ENCODE measurements around the gene KIF19. TPM values are rescaled to one million over a fixed set of nuclear protein-coding genes. Genes with fewer than 3 reads are reported as not detected.

The KIF19 gene
- total RNA-seq, 1 experiment from 2014 or later, result 0.11 TPM

DNA sequence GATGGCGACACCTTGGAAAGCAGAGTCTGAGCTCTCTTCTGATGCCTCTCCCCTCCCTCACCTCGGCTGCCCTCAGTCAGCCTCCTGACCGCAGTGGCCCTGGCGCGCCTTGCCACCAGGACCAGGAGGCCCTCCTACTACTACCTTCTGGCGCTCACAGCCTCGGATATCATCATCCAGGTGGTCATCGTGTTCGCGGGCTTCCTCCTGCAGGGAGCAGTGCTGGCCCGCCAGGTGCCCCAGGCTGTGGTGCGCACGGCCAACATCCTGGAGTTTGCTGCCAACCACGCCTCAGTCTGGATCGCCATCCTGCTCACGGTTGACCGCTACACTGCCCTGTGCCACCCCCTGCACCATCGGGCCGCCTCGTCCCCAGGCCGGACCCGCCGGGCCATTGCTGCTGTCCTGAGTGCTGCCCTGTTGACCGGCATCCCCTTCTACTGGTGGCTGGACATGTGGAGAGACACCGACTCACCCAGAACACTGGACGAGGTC lies 45.7 kb downstream of the KIF19 start:
- in situ Hi-C loops (cut with HindIII; ENCODE audit: low pct_unique_long_range_greater_than_20kb, low sequenced_read_pairs), result no loop called here

DNA sequence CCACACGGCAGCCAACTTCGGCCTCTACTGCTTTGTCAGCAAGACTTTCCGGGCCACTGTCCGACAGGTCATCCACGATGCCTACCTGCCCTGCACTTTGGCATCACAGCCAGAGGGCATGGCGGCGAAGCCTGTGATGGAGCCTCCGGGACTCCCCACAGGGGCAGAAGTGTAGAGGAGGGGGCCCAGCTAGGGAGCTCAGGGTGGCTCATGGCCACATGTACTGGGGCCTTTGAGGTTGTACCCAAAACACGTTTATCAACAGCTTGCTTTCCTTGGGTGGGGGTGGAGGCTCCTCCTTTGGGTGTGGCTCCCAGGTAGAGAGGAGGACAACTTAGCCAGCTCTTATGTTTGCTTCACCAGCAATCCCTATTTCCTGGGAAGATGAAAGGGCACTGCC lies 46.4 kb downstream of the KIF19 start:
- DNase-seq (ENCODE audit: low read depth, low spot score), result no peak
- in situ Hi-C loops (cut with HindIII; ENCODE audit: low pct_unique_long_range_greater_than_20kb, low sequenced_read_pairs), result no loop called here

More for the DNA sequence above, 45.7 kb downstream of the KIF19 start:
- no peak for DNase-seq (ENCODE audit: low read depth, low spot score)

DNA sequence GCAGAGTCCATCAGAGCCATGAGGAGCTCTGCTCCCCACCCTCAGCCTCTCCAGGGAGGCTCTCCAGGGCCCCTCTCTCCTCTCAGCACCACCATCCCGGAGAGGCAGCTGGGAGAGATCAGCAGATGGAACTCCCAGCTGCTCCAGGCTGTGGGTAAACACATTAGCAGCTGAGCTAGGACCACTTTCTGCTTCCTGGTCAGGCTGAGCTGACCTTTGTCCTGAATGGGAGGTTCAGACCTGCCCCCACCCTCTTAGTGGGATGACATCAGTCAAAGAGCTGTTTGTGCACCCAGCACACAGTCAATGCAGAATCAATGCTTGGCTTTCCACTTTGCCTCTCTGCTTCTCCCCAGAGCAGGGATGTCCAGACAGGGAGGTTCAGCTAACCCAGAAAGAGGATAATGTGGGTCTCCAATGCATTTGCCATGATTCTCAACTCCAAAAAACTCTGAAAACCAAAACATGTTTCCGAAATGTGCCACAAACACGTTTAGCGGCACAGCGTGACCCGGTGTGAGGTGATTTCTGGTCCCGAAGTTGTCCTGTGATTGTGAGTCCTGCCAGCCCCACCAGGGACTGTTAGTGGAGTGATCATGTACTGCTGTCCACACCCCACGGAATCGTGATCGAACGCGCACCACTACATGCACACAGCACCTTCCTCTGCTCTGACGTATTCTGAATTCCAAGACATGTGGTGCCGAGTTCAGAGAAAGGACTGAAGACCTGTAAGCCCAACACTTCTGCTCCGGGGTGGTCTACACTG lies 48.0 kb downstream of the KIF19 start:
- in situ Hi-C loops (cut with HindIII; ENCODE audit: low pct_unique_long_range_greater_than_20kb, low sequenced_read_pairs), result no loop called here
- no peak for DNase-seq (ENCODE audit: low read depth, low spot score)

DNA sequence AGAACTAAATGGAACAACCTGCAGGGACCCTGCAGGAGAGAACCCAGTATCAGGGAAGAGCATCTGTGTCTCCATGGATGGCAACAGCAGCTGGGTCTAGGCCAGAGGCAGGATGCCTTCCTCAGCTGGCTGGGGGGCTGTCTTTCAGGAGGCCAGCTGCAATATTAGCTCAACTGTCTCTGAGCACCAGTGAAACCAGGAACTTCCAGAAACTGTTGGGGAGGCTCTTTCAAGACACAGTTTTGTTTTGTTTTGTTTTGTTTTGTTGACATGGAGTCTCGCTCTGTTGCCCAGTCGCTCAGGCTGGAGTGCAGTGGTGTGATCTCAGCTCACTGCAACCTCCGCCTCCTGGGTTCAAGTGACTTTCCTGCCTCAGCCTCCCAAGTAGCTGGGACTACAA lies 48.8 kb downstream of the KIF19 start:
- no peak for DNase-seq (ENCODE audit: low read depth, low spot score)
- in situ Hi-C loops (cut with HindIII; ENCODE audit: low pct_unique_long_range_greater_than_20kb, low sequenced_read_pairs), result no loop called here

DNA sequence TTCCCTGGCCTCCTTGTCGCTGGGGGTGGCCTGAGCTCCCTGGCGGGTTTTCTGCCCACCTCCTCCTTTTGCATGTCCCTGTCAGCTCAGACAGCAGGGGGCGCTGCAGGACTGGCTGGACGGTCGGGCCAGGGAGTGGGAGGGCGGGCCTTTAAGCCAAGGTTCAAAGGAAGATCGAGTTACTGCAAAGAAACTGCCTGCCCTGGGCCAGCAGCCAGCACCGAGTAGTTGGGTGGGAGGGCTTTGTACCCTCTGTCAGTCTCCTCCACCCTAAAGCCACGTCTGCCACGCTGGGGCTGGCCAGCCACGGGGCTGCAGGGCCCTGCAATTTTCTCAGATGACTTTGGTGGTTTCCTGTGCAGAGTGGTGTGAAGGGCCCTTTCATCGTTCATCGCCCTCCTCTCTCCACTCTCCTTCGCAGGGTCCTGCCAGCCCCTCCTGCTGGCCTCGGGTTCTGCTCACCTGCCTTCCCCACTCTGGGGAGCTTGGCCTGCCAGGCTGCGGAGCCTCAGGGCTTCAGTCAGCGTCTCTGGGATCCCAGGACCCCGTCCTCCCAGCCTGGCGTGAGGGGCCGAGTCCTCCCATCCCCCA lies 53.6 kb downstream of the KIF19 start:
- DNase-seq (ENCODE audit: low read depth, low spot score), result peak; percentile 92
- in situ Hi-C loops (cut with HindIII; ENCODE audit: low pct_unique_long_range_greater_than_20kb, low sequenced_read_pairs), result no loop called here

DNA sequence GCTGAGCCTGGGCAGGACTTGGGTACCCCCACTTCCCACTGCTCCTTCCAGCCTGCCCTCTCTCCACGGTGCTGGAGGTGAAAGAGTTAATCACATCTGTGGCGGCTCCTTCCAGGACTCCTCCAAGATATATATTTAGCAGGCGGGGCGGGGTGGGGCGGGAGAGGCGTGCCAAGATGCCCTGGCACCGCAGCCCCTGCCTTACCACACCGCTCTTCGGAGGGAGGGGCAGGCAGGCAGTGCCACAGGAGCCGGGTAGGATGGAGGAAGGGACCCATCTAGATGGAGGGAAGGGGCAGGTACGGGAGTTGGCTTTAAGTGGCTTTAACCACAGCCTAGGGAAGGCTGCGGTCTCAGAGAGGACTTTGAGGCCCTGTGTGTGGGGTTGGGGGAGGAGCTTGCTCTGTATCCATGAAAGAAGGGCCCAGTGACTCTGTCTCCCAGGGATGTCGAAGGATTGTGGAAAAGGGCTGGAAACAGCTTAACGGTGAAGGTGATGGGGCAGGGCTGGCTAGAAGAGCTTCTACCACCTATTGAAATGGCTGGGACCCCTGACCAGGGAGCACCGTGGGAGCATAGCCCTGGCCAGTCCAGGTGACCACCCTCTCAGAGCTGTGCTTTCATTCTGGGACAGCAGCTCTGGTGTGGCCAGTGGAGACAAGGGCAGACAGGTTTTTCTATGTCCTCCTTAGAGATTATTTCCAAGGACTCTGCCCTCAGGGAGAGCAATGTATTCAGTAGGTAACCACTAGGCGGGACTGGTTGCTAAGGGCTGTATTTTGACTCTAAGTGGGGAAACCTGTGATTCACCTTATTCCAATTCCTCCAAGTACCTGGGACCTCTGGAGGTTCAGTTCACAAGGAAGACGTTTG lies 54.3 kb downstream of the KIF19 start:
- no peak for DNase-seq (ENCODE audit: low read depth, low spot score)
- in situ Hi-C loops (cut with HindIII; ENCODE audit: low pct_unique_long_range_greater_than_20kb, low sequenced_read_pairs), result no loop called here

DNA sequence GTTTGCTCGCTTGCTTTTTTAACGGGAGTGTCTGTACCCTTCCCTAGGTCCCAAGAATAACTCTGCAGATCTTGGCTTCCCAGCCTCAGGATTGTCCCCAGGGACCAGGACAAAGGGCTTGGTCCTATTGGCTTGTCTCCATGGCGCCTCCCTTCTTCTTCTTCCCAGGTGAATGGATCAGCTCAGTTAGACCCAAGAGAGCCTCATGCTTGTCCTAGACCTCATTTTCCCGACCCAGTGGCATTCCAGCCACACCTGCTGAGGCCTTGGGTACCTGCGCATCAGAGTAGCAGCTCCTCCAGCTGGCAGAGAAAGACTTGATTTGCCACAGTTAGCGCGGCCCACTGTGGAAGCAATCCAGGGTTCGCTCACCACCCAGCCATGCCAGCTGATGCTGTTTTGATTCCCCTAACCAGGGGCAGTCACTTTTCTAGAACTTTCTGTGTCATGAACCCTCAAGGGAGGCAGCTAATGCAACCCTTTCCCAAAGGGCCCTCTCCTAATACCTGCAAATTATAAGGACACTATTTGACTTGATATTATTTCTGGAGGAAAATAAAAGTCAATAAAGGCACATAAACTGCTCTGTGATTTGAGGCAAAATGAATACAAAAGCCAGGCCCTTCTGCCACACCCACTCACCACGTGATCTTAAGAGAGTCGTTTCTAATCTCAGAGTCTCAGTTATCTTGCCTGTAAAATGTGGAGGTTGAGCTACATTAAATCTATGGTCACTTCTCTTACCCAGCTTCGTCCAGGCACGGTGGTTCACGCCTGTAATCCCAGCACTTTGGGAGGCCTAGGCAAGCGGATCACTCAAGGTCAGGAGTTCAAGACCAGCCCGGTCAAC lies 55.2 kb downstream of the KIF19 start:
- in situ Hi-C loops (cut with HindIII; ENCODE audit: low pct_unique_long_range_greater_than_20kb, low sequenced_read_pairs), result no loop called here
- no peak for DNase-seq (ENCODE audit: low read depth, low spot score)

DNA sequence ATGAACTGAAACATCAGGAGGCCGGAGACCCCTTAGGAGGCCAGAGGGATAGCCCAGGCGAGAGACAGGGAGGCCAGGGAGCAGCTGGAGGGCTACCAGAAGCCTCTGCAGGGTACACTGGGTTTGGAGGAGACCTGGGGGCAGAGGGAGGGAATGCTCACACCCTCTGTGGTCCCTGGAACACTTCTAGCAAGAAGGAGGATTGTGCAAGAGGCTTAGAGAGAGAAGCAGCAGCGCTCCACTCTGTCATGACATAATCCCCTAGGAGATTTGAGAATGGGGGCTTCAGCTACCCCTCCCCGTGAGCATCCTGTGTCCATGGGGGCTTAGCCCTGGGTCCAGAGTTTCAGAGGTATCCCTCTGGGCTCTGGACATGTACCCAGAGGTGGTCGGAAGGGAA lies 57.1 kb downstream of the KIF19 start:
- no peak for DNase-seq (ENCODE audit: low read depth, low spot score)
- in situ Hi-C loops (cut with HindIII; ENCODE audit: low pct_unique_long_range_greater_than_20kb, low sequenced_read_pairs), result no loop called here

DNA sequence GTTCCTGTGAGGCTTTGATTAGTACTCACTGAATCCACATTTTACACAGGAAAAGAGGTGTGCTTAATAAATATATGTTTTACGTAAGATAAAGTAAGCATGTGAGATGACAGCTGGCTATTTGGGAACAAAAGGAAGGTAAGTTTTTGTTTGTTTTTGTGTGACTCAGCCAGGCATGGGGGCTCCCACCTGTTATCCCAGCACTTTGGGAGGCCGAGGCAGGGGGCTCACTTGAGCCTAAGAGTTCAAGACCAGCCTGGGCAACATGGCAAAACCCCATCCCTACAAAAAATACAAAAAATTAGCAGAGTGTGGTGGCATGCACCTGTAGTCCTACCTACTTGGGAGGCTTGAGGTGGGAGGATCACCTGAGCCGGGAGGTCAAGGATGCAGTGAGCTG lies 59.2 kb downstream of the KIF19 start:
- in situ Hi-C loops (cut with HindIII; ENCODE audit: low pct_unique_long_range_greater_than_20kb, low sequenced_read_pairs), result no loop called here
- DNase-seq (ENCODE audit: low read depth, low spot score), result no peak

DNA sequence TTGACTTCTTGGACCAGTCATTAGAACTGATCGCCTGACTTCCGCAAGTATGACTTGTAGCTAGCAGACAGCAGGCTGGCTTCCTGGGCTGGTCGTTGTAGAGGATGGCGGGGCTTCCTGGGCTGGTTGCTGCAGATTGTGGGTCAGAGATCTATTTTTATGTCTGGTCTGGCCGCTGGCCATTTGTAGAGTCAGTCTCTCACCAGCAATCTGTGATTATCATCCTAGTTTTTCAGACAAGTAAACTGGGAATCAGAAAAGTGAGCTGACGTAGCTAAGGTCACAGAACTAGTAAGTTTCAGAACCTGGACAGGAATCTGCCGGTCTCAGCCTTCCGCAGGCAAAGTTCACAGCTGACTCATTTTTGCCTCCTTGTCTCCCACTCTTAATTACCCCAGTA lies 60.4 kb downstream of the KIF19 start:
- in situ Hi-C loops (cut with HindIII; ENCODE audit: low pct_unique_long_range_greater_than_20kb, low sequenced_read_pairs), result no loop called here
- no peak for DNase-seq (ENCODE audit: low read depth, low spot score)

DNA sequence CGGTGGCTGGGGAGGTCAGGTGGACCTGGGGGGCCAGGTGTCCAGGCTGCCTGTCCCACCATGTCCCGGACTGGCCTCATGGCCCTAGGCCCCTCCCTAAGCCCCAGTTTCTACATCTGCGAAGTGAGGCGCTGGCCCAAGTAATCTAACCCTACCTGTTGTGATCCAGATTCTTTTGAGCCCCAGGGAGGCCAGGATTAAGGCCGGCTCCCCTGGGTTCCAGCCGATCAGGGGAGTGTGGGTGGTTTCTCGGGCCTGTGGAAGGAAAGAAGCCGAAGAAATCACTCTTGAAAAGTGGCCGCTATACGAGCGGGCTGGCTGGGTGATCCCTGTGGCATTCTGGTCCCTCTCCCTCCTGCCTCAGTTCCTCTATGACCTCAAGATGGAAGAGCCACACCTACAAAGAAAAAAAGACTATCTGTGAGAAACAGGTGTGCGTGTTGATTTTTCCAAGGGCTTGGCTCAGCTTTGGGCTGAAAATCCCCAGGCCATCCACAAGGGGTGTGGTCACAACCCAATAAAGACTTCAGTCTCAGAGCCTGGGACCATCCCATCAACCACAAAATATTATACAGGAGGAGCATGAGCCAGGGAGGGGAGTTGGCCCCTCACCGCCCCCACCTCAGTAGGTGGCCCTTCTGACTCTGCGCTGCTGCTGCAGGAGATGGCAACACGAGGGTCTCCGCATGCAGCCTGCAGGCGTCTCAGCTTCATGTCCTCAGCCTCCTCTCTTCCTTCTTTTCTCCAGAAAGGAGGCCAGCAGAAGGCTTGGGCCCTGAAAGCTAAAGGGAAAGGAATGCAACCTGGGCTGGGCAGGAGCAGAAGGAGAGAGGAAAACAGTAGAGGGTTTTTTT lies 61.6 kb downstream of the KIF19 start:
- in situ Hi-C loops (cut with HindIII; ENCODE audit: low pct_unique_long_range_greater_than_20kb, low sequenced_read_pairs), result no loop called here

DNA sequence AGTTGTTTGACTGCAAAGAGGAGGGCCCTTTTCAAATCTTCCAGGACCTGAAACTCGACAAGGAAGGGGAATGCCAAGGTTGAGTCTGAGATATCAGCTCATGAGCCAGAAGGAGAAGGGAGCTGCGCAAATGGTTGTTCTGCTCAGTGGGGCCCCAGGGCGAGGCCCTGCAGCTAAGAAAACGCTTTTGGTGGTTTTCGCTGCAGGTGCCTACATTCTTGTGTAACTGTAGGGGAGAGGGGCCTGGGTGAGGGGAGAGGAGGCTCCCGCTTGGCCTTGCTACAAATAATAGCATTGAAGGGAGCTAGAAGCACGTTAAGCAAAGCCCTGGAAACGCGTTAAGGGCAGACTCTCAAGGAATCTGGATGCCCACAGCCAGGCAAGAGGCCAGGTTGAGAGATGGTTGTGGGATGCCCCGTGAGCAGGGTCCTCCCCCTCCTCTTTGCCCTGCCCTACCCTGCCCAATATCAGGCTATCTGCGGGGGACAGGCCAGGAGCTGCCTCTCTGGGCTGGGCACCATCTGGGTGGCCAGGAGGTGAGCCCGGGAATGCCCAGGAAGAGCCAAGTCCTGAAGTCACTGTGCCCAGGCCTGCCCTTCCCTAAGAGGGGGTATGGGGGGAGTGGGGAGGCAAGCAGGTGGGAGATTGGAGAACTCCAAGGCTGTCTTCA lies 63.2 kb downstream of the KIF19 start:
- in situ Hi-C loops (cut with HindIII; ENCODE audit: low pct_unique_long_range_greater_than_20kb, low sequenced_read_pairs), result no loop called here
- no peak for DNase-seq (ENCODE audit: low read depth, low spot score)

More for the DNA sequence above, 61.6 kb downstream of the KIF19 start:
- no peak for DNase-seq (ENCODE audit: low read depth, low spot score)

DNA sequence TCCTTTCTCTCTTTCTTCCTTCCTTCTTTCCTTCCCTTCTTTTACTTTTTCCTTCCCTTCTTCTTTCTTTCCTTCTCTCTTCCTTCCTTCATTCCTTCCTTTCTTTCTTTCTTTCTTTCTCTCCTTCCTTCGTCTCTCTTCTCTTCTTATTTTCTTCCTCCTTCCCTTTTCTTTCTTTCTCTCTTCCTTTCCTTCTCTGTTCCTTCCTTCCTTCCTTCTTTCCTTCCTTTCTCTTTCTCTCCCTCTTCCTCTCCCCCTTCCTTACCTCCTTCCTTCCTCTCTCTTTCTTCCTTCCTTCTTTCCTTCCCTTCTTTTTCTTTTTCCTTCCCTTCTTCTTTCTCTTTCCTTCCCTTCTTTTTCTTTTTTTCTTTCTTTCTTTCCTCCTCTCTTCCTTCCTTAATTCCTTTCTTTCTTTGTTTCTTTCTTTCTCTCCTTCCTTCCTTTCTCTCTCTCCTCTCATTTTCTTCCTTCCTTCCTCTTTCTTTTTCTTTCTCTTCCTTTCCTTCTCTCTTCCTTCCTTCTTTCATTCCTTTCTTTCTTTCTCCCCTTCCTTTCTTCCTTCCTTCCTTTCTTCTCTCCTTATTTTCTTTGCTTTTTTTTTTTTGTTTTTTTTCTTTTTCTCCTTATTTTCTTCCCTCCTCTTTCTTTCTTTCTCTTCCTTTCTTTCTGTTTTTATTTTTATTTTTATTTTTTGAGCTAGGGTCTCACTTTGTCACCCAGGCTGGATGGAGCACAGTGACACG lies 64.1 kb downstream of the KIF19 start:
- no peak for DNase-seq (ENCODE audit: low read depth, low spot score)
- in situ Hi-C loops (cut with HindIII; ENCODE audit: low pct_unique_long_range_greater_than_20kb, low sequenced_read_pairs), result no loop called here

DNA sequence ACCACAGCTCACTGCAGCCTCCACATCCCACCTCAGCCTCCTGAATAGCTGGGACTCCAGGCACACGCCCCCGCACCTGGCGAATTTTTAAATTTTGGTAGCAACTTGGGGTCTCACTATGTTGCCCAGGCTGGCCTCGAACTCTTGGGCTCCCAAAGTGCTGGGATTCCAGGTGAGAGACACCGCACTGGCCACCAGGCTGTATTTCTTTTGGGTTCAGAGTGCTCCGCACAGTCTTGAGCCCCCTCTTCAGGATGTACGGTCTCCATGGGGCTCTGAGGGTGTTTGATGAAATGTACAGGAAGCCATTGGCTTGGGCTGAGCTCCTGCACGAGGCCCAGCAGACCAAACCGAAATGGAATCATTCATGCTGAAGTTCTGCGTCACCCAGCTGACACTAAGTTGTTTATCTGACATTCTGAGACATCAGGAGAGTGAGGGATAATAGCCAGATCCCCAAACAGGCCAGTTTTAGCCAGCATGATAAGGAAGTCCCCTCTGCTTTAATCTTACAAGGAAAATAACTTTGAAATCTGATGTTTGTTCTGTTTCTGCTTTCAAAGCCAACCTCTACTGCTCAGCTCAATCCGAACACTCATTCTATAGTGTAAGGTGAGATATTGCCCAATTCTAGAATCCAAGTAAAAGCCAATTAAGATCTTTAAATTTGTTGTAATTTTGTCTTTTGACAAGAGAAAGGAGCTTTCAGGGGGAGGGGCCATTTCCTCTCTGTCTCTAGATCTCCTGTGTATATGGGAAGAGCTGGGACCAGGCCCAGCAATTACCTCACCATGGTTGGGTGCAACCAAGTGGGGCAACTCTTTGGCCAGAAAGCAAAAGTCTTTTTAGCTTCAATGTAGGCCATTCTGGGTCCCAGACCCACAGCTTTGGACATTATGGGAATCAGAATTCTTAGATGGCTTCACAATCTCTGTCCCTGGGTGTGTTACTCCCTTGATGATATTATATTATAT lies 64.9 kb downstream of the KIF19 start:
- no peak for DNase-seq (ENCODE audit: low read depth, low spot score)
- in situ Hi-C loops (cut with HindIII; ENCODE audit: low pct_unique_long_range_greater_than_20kb, low sequenced_read_pairs), result no loop called here

DNA sequence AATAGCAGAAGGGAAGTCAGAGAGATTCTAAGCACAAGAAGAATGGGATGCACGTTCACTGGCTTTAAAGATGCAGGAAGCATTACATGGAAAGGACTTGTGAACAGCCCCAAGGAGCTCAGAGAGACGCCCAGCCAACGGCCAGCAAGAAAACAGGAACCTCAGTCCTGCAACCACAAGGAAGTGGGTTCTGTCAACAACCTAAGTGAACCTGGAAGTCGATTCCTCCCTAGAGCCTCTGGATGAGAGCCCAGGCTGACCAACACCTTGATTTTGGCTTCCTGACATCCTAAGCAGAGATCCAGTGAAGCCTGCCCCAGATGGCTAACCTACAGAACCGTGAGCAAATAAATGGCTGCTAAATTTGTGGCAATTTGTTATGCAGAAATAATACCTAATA lies 65.7 kb downstream of the KIF19 start:
- in situ Hi-C loops (cut with HindIII; ENCODE audit: low pct_unique_long_range_greater_than_20kb, low sequenced_read_pairs), result no loop called here

More for the DNA sequence above, 65.7 kb downstream of the KIF19 start:
- DNase-seq (ENCODE audit: low read depth, low spot score), result no peak

All from SK-MEL-5 (cell line).